NCI-H69 (cell line): ENCODE results near the gene SLC44A1.

ENCODE experiments used
- DNase-seq: peaks from one replicate; lab custom pipeline; 2025; lab: John Stamatoyannopoulos, UW

The SLC44A1 gene

DNA sequence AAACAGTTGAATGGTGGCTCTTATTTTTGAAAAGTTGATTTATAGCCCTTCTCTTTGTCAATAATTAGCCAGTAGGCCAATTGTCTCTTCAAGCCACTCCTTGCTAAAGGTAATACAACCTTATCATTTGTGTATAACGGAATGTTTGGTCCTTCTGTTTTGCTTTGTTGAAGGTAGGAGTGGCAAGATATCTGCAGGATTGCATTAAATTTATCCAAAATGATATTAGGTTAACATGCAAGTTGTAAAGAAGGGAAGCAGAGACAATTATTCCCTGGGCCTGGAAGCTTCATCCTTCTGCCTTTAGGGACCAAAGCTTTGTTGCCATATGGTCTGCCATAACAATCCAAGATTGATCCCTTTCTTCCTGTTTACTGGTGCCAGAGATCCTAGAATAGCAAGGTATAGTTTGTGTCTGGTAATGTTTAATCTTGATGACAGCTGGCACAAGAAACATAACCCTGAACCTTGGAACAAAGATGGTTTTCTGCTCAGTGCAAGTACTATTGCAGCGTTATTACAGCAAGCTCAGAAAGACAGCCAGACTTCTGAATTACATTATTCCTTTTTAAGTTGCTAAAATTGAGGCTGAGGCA is 187.9 kb downstream of the SLC44A1 start:
- peak; percentile 96 for DNase-seq

DNA sequence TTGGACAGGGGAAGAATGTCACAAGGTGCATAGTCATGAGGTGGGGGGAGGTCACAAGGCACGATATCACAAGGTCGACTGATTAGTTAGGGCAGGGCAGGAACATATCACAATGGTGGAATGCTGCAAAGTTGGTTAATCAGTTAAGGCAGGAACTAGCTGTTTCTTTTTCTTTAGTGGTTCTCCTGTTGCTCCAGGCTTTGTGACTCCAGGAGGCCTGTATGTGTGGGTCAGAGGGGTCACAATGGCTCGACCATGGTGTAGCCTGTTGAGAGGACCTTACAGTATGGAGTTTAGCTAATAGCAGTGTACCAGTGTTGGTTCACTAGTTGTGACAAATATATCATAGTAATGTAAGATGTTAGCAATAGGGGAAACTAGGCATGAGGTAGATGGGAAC is 191.0 kb downstream of the SLC44A1 start:
- DNase-seq: no peak

DNA sequence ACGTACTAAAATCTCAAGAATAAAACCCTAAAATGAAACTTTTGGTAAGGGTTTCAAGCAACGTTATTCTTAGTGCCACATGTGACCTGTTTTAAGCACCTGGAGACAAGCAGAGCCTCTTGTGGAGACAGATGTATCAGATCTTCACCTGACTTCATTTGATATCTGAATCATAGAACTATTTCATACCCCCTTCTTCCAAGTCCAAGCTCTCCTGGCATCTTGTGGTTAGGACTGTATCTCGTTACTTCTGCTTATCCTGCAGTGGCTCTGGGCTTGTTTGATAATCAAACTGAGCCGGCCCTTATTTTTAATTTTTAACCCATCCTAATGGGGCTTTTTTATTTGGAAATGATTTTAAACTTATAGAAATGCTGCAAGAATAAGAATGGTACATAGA is 192.3 kb downstream of the SLC44A1 start:
- DNase-seq: no peak

DNA sequence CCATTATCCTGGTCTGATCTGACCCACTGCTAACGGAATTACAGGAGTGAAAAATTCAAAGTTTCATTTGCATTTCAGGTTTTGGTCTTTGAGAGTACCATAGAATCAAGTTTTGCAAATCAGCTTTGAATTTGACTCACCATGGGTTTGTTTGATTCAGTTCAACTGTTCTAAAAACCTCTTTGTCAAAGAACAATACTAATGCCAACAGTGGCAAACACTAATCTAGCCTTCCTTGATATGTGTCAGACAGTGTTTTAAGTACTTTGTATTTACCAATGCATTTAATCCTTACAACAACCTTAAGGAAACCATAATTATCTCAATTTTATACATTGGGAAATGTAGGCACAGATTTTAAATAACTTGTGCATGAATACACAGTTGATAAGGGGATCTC is 193.3 kb downstream of the SLC44A1 start:
- peak; percentile 47 for DNase-seq

DNA sequence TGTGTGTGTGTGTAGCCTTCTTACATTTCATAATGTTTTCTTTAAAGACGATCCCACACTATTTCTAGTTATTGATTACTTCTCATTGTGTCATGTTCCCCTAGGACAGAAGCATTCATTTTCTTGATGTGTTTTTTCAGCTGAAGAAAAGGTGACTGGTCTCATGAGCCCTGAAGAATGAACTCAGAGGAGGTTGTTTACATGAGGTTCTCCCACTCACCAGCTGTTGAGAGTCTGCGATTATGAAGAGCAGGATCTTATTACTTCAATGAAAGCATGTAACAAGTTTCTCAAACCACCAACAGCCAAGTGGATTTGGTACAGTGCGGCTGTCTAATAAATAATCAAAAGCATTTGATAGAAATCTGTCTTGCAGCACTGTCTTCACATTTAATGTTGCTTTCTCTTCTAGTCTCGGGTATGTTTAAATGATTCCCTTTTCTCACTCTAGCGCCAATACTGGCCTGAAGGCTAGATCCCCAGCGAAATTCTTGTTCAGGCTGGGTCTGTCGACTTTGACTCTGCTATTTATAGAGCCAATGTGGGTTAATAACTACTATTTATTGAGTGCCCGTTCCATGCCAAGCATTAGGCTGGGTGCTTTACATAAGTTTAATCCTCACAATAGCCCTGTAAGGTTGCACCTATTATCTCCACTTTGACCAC is 193.8 kb downstream of the SLC44A1 start:
- DNase-seq: peak; percentile 76

DNA sequence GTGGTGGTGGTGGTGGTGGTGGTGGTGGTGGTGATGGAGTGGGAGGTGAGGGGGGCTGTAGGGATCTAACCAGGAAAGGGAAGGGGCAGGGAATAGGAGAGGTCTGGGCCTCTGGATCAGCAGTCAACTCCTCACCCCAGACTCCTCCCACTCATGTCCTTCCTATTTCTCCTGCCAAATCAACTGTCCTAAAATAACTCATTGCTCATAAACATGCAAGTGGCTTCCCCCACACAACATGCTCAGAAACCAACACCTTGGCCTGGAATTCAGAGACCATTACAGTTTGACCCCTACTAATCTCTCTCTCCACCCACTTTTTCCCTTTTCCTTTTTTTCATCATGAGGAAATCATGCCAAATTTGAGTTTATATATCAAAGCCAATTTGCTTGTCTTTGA is 195.0 kb downstream of the SLC44A1 start:
- no peak for DNase-seq

DNA sequence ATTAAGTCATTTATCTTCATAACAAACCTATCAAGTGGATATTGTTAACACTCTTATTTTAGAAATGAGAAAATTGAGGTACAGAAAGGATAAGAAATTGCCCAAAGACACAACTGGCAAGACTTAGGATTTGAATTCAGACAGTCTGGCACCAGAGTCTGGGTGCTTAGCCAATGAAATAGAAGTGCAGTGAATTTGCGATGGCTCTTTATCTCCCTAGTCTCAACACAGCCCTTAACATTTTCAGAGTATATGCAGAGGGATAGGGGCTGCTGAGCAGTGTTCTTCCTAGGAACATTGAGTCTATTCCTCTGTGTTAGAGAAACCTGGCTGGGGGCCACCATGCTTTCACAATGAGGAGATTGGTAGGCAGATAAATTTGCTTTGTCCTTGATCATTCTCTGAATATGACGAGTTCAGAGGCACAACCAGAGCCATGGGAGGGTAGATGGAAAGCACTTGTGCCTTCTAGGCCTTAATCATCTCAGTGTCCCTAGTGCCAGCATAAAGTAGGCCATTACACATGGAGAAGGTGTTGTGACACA is 197.2 kb downstream of the SLC44A1 start:
- DNase-seq: no peak

DNA sequence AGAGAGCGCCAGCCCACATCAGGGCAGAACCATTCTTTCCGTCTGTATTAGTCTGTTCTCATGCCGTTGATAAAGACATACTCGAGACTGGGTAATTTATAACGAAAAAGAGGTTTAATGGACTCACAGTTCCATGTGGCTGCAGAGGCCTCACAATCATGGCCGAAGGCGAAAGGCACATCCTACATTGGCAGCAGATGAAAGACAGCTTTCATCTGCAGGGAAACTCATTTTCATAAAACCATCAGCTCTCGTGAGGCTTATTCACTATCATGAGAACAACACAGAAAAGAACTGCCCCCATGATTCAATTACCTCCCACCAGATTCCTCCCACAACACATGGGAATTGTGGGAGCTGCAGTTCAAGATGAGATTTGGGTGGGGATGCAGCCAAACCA is 198.7 kb downstream of the SLC44A1 start:
- no peak for DNase-seq

DNA sequence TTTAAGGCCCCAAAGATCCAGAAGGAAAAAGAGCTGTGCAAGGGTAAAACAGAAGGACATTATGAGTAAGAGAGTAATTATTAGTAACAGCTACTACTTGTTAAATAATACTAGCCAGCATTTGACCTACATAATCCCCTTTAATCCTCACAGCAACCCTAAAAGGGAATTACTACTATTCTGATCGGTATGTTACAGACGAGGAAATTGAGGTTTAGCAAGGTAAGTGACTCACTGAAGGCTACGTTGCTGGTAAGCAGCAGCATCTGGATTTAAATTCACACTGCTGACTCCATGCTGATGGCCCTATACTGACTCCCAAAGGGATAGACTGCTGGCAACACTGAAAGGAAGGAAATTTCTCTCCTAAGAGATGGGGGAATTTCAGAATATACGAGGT is 199.7 kb downstream of the SLC44A1 start:
- no peak for DNase-seq

DNA sequence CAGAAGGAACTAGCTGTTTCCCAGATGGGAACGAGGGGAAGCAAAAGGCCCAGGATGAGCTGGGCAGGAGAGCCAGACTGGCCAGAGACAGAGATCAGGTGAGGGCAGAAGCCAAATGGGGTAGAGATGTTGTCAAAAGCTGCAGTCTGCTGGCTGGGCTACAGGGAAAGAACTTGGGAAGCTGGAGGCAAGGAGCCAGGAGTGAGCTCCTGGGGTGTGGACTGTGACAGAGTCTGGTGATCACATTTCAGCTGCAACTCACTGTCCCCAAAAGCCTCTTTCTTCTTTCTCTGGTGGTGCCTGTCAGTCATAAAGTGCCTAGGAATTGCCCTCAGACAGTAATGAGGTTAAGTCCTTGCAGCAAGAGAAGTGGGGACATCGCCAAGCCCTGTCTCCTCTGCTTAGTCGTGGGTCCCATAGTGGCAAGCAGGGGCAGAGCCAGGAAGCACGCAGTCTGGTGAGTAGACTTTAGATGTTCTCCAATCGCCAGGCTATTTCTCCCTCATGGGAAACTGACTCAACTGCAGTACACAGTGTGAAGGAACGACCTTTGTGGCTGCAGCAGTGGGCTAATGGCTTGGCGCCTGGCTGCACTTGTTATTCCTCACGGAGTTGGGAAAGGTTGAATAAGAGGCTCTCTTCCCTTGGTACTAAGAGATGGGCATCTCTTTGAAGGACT is 200.9 kb downstream of the SLC44A1 start:
- DNase-seq: peak; percentile 28

DNA sequence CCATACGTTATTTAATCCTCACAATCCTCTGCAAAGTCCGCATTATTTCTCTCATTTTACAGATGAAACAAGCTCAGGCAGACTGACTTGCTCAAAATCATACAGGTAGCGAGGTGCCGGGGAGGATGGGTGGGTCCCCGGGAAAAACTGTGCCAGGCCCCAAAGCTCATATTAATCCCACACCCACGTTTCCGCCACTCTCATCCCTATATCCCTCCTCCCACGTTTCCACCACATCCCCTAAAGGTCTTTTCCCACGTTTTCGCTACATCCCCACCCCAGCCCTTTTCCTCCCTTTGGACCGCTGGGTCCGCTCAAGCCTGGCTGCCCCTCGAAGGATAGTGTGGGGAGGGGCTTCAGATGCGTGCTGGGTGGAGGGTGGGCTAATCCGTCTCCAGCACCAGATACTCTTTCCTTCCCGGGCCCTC is 202.9 kb downstream of the SLC44A1 start:
- no peak for DNase-seq

DNA sequence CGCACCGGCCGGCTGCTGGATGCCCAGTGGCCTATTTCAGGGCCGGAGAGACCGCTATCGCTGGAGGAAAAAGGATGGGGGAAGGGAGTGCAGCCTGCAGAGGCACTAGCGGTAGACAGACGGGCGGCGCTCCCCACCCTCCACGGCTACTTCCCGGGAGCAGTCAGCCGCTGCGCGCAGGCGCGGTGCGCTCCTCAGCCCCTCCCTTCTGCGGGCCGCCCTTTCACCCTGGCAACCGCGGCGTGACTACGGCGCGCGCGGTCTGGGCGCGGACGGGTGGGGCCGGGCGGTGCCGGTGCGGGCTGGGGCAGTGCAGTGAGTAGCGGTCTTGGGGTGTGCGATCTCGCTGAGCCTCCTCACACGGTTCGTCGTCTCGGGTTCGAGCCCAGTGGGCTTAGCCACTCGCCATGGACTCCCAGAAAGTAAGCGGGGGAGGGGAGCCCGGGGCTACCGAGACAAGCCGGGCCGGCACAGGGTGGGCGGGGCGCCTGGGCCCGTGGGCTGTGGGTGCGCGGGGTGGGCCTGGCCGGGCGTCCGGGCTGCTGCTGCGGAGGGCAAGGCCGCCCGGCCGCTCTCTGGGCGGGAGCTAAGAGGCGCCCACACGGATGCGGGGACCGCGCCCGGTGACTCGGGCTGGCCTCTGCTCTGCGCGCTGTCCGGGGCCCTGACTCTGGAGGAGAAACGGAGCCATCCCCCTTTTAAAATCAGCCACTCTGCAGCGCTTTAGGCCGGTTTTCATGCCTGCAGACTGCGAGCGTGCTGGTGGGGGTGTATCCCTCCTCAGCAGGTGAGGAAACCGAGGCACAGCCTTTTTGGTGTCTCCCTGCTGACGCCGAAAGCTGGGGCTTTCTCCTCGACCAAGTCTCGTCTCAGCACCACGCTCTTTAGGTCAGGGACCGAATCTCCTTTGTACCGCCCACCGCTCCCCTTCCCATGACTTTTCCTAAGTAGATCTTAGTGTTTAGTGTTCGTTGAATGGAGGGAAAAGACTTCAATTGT is 203.7 kb downstream of the SLC44A1 start, which contains the start of gene FSD1L:
Gene FSD1L (plus strand): TSS at position 221 of the 999 bp plus-strand sequence. CDS start 187 bp downstream, at position 408.
- peak; percentile 98 for DNase-seq

DNA sequence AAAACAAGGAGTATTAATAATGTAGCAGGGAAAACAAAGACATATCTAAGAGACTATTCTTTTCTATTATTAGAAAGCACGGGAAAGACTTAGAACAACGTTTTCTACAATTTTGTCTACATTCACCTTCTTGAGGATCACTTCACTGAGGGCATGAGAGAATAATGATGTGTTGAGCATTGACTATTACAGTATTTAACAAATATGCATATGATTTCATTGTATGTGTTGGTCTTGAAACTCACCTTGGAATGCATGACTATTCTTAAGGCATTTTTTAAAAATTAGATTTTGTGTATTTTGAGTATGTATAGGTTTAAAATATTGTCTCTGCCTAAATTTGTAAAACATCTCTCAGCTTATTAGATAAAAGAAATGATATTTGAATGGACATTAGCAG is 204.6 kb downstream of the SLC44A1 start:
- DNase-seq: no peak

DNA sequence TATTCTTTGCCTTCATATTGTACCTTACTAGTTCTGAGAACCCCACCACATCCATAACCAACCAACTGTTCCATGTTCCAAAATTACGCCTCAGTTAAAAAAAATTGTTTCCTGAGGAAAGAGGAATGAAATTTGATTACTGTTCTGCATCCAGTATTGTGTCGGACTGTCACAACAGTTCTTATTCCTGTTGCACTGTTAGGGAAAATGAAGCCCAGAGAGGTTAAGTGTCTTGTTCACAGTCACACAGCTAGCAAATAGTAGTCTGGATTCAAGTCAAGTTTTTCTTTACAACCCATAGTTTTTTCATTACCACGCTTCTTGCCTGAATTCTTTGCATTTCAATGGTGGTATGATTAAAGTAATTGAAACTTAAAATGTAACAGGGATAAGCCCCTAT is 207.7 kb downstream of the SLC44A1 start:
- DNase-seq: no peak

DNA sequence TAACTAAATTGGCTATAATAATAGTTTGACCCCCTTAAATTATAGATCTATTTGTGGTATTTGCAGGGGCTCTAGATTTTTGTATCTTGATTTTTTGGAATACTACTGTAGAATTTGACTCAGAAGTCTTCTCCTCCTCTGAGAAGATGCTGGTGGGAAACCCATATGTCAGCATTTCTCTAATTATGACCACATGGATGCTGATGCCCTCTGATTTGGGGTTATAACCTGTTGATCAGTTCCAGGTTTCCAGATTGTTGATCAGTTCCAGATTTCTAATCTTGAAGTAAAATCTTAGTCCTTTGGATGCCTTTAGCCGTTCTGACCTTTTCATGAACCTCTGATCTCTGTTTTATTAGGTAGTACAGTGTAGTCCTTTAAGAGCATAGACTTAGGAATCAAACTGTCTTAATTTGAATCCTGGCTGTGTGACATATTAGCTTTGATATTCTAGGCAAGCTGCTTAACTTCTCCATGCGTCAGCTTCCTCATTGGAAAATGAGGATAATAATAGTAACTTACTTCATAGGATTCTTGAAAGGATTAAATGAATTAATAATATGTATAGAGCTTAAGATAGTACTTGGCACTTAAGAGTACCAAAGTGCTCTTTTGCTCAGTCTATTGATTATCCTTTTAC is 211.5 kb downstream of the SLC44A1 start:
- no peak for DNase-seq

DNA sequence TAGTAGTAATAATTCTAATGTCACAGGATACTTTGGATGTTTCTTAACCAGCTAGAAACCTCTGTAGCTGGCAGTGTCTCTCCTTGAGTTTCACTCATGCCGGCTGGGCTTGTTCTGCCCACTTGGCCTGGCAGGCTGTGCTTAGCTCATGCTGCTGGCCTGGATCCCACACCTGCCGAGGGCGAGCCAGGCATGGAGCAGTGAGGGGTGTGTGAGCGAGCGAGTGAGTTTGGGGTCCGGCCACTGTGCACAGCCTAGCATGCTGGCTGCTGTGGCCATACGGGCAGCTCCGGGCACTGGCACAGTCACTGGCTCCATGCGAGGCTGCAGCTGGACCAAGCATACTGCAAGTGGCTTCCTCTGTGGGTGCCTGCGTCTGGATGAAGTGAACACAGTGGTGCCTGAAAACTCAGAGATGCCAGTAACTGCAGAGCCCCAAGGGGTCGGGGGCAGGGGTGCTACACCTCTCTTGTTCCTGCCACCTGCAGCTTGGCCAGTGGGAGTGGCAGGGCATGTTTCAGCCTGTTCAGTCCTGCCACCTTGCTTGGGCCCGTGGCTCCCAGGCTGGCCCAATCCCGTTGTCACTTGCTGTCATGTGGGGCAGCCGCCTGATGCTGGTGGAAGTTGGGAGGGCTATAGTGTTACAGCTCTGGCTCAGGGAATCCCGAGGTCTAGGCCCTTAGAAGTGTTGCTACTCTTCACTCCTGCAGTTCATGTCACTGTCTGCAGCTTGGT is 213.3 kb downstream of the SLC44A1 start:
- DNase-seq: no peak

DNA sequence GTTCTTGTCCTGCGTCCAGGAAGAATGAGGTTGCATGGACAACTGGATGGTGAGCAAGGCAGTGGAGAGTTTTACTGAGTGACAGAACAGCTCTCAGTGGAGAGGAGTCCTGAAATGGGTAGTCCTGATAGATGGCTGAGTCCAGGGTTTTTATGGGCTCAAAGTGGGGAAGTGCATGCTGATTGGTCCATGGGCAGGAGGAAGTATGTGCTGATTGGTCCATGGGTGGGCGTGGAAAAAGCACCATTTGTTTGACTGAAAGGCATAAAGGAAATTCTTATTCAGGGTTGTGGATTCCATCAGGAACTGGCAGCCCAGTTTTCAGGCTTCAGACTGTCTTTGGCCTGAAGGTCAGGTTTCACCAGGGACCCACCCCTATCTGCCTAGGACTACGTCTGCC is 214.0 kb downstream of the SLC44A1 start:
- DNase-seq: no peak

DNA sequence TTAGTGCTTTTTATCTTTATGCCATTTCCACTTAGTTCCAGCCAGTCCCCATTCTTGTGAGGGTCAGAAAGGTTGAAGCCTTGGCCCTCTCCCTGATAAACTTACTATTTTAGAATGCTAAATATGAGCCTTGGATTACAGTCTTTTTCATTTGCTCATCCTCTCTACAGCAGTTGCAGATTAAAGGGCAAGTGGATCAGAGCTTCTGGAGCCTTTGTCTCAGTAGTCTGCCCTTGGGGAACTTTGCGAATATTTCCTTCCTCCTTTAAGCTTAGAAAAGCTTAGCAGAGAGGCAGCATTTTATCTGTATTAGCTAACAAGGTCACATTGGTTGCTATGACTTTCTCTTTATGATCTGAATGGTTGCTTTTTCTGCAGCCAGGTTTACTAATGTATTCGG is 214.9 kb downstream of the SLC44A1 start:
- DNase-seq: no peak

DNA sequence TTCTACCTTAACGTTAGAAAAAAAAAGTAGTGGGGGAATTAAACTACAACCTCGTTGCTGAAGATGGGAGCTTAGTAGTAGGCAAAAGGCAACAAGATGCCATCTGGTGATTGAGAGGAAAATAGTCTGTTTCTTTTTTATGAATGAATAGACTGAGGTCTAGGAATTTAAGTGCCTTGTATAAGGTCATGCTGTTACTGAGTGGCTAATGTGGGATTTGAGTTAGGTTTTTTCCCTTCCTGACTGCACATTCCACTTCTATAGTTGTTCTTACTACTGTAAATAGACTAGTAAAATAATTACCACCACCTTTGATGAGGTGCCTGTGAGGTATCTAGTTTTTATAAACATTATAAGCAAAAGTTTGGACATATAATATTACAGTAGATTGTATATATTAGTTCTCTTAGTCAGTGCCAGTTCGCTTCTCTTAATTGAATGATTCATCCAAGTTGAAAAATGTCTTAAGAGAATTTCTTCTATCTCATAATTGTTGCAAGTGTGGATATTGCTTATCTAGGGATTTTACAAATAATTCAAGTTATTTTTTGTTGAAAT is 222.5 kb downstream of the SLC44A1 start:
- no peak for DNase-seq

DNA sequence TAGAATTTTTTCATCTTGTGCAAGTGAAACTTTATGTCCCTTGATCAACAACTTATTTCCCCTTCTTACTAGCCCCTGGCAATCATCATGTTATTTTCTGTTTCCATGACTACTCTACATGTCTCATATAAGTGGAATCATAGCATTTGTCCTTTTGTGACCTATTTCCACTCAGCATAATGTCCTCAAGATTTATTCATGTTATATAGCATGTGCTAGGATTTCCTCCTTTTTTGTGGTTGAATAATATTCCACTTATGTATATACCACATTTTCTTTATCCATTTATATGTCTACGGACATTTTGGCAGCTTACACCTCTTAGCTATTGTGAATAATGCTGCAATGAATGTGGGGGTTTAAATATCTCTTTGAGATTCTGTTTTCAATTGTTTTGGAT is 224.4 kb downstream of the SLC44A1 start:
- DNase-seq: no peak
